Fibroblast of lung (primary cell): ENCODE measurements around the gene TBC1D25. TPM values are rescaled to one million over a fixed set of nuclear protein-coding genes. Genes with fewer than 3 reads are reported as not detected.
"Not testable (repeated sequence)": the region's sequence is repeated elsewhere in the genome, so short reads cannot be mapped to it uniquely, and the experiment has no call there.

Experiments used
- DNase-seq, 2 donors: peaks; one replicate each; pipeline versions ENCODE4 v3.0.0 to v3.0.0-alpha.2; 2010; ENCODE audit warnings: low read depth in 2 of 2
- H2AFZ ChIP-seq: 2 replicates; pipeline ENCODE4 v1.5.1; 2012; ENCODE audit warnings: low read length, control low read depth, inconsistent platforms
- H3K27ac ChIP-seq: 2 replicates; pipeline ENCODE4 v1.5.1; 2011; ENCODE audit warnings: low read length, control low read depth; ENCODE audit not compliant: insufficient read depth
- H3K27me3 ChIP-seq: 2 replicates; pipeline ENCODE4 v1.5.1; 2011; ENCODE audit warnings: mild to moderate bottlenecking, low read length; ENCODE audit not compliant: control insufficient read depth, insufficient read depth
- H3K36me3 ChIP-seq: 2 replicates; pipeline ENCODE4 v1.5.1; 2011; ENCODE audit warnings: low read length; ENCODE audit not compliant: control insufficient read depth, insufficient read depth
- H3K4me1 ChIP-seq: 2 replicates; pipeline ENCODE4 v1.5.1; 2011; ENCODE audit warnings: low read length; ENCODE audit not compliant: control insufficient read depth, insufficient read depth; ENCODE audit errors: extremely low read depth
- H3K4me2 ChIP-seq: 2 replicates; pipeline ENCODE4 v1.5.1; 2011; ENCODE audit warnings: low read length, control low read depth; ENCODE audit not compliant: insufficient read depth; ENCODE audit errors: extremely low read depth
- H3K4me3 ChIP-seq, 4 experiments: fragments of 200-600 bp in 1 of 4; sonication (generic) in 1 of 4; replicated peaks in 1 of 4; 2 replicates each; pipeline ENCODE4 v1.5.1; 2011 to 2016; ENCODE audit warnings: low read length in 4 of 4, low read depth in 3 of 4, mild to moderate bottlenecking in 3 of 4, control low read depth in 2 of 4, inconsistent platforms in 1 of 4, mixed read lengths in 1 of 4; ENCODE audit not compliant: insufficient read depth in 1 of 4; ENCODE audit errors: control extremely low read depth in 1 of 4
- H3K79me2 ChIP-seq: 2 replicates; pipeline ENCODE4 v1.5.1; 2012; ENCODE audit warnings: mild to moderate bottlenecking, low read length, inconsistent platforms; ENCODE audit not compliant: control insufficient read depth, insufficient read depth
- H3K9ac ChIP-seq: 2 replicates; pipeline ENCODE4 v1.5.1; 2011; ENCODE audit warnings: mild to moderate bottlenecking, low read length, control low read depth; ENCODE audit not compliant: insufficient read depth
- H3K9me3 ChIP-seq: 2 replicates; pipeline ENCODE4 v1.5.1; 2012; ENCODE audit warnings: low read depth, low read length; ENCODE audit not compliant: control insufficient read depth, insufficient read depth
- H4K20me1 ChIP-seq: 2 replicates; pipeline ENCODE4 v1.5.1; 2011; ENCODE audit warnings: low read length; ENCODE audit not compliant: control insufficient read depth, insufficient read depth; ENCODE audit errors: extremely low read depth
- CTCF ChIP-seq, 2 donors: IDR thresholded peaks in 1 of 2; conservative IDR thresholded peaks in 1 of 2; 1 replicate in 1 of 2; 2 replicates in 1 of 2; pipeline ENCODE4 v1.5.1; 2011 to 2012; ENCODE audit warnings: low read length in 2 of 2, control low read depth in 1 of 2, inconsistent platforms in 1 of 2, low read depth in 1 of 2, mild to moderate bottlenecking in 1 of 2
- EZH2 ChIP-seq: IDR thresholded peaks from 2 replicates; pipeline ENCODE4 v1.5.1; 2012; ENCODE audit warnings: low read length, control low read depth, mild to moderate bottlenecking; ENCODE audit errors: missing control alignments
- polyA plus RNA-seq, 2 donors: library from polyadenylated mRNA; depleted of rRNA in 1 of 2; stranded (reverse) in 1 of 2; unstranded in 1 of 2; fragments of >200 nt; gene quantifications; 2 replicates each; pipeline ENCODE4 v1.2.1, GENCODE V29; 2011 to 2012; ENCODE audit warnings: missing spikeins in 1 of 2
- total RNA-seq: library from RNA; depleted of rRNA; stranded (reverse); fragments of >200 nt; gene quantifications from 2 replicates; pipeline ENCODE4 v1.2.1, GENCODE V29; 2014

The TBC1D25 gene
- total and polyA plus RNA-seq, 2 donors (not counting 1 experiment from before 2014, with no cell fraction given): 5.1 to 8.5 TPM

GRCh38 chrX:48515842-48516241 lies 23.7 kb upstream of the TBC1D25 start:
- Histone ChIP-seq H3K4me2 (no peak overlapping the region), H3K9me3 (no peaks in the 10 kb centered on the region), H3K79me2 (no peaks in the 10 kb centered on the region)

GRCh38 chrX:48516285-48516684 lies 23.2 kb upstream of the TBC1D25 start:
- H3K36me3 ChIP-seq: no peaks in the 10 kb centered on the region
- H3K4me2 ChIP-seq: no peak overlapping the region
- no peaks in the 10 kb centered on the region for H3K4me1 ChIP-seq
- H3K9ac ChIP-seq: no peak overlapping the region
- no peaks in the 10 kb centered on the region for H3K9me3 ChIP-seq
- TF ChIP-seq EZH2: no peak
- H3K4me3 ChIP-seq: no peak overlapping the region
- H3K27ac ChIP-seq: no peak overlapping the region
- H3K27me3 ChIP-seq: no peaks in the 10 kb centered on the region
- H3K79me2 ChIP-seq: no peaks in the 10 kb centered on the region
- H4K20me1 ChIP-seq: no peaks in the 10 kb centered on the region
- no peak overlapping the region for H2AFZ ChIP-seq
- DNase-seq: no peak

More at GRCh38 chrX:48515842-48516241, 23.7 kb upstream of the TBC1D25 start:
- H3K36me3 ChIP-seq: no peaks in the 10 kb centered on the region
- H2AFZ ChIP-seq: no peak overlapping the region
- H3K4me3 ChIP-seq: no peak overlapping the region
- H3K27me3 ChIP-seq: no peaks in the 10 kb centered on the region
- TF ChIP-seq CTCF (conservative IDR thresholded peaks at IDR 0.05 in 1 of 2, IDR thresholded peaks at IDR 0.05 in 1 of 2; ENCODE audit: low read depth in 1 of 2, low read length in 2 of 2) (no peak), EZH2 (no peak)
- H4K20me1 ChIP-seq: no peaks in the 10 kb centered on the region
- DNase-seq: no peak
- no peak overlapping the region for H3K9ac ChIP-seq
- no peak overlapping the region for H3K27ac ChIP-seq
- no peaks in the 10 kb centered on the region for H3K4me1 ChIP-seq

- TF ChIP-seq CTCF (conservative IDR thresholded peaks at IDR 0.05 in 1 of 2, IDR thresholded peaks at IDR 0.05 in 1 of 2; ENCODE audit: low read depth in 1 of 2, low read length in 2 of 2) (no peak), EZH2 (no peak)
- no peak for DNase-seq
Observed at GRCh38 chrX:48516987-48517386, 22.5 kb upstream of the TBC1D25 start.

GRCh38 chrX:48519481-48519880 lies 20.0 kb upstream of the TBC1D25 start:
- H3K4me1 ChIP-seq, H3K36me3 ChIP-seq, H3K4me2 ChIP-seq, H3K79me2 ChIP-seq, H4K20me1 ChIP-seq, H2AFZ ChIP-seq, H3K9me3 ChIP-seq, H3K27me3 ChIP-seq, DNase-seq, H3K9ac ChIP-seq, H3K27ac ChIP-seq, H3K4me3 ChIP-seq: not testable (repeated sequence)

More at GRCh38 chrX:48516987-48517386, 22.5 kb upstream of the TBC1D25 start:
- H4K20me1 ChIP-seq: no peaks in the 10 kb centered on the region
- H3K79me2 ChIP-seq: no peaks in the 10 kb centered on the region
- no peak overlapping the region for H3K4me2 ChIP-seq
- H2AFZ ChIP-seq: no peak overlapping the region
- H3K9me3 ChIP-seq: no peaks in the 10 kb centered on the region
- H3K36me3 ChIP-seq: no peaks in the 10 kb centered on the region
- H3K4me1 ChIP-seq: no peaks in the 10 kb centered on the region
- no peaks in the 10 kb centered on the region for H3K27me3 ChIP-seq
- no peak overlapping the region for H3K9ac ChIP-seq
- no peak overlapping the region for H3K27ac ChIP-seq
- no peak overlapping the region for H3K4me3 ChIP-seq
